SK-N-DZ (cell line): ENCODE results near the gene PRND.
"Not testable (repeated sequence)": the region's sequence is repeated elsewhere in the genome, so short reads cannot be mapped to it uniquely, and the experiment has no call there.

Experiments used
- DNase-seq: peaks from one replicate; pipeline ENCODE4 v3.0.0-alpha.2; 2015; ENCODE audit warnings: low spot score

Gene PRND

DNA sequence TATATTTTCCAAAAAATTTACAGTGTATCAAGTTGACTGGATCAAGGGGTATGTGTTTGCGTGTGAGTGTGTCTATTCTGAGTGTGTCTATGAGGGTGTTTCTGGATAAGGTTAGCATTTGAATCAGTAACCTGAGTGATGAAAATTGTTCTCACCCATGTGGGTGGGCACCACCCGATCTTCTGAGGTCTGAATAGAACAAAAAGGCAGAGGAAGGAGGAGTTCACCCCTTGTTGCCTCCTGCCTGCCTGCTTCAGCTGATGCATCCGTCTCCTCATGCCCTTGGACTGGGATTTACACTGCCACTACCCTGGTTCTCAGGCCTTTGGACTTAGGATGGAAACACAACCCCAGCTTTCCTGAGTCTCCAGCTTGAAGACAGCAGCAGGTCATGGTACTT lies 13.7 kb upstream of the PRND start:
- DNase-seq, result no peak

GRCh38 chr20:4708856-4709255 lies 12.9 kb upstream of the PRND start:
- no peak for DNase-seq

DNA sequence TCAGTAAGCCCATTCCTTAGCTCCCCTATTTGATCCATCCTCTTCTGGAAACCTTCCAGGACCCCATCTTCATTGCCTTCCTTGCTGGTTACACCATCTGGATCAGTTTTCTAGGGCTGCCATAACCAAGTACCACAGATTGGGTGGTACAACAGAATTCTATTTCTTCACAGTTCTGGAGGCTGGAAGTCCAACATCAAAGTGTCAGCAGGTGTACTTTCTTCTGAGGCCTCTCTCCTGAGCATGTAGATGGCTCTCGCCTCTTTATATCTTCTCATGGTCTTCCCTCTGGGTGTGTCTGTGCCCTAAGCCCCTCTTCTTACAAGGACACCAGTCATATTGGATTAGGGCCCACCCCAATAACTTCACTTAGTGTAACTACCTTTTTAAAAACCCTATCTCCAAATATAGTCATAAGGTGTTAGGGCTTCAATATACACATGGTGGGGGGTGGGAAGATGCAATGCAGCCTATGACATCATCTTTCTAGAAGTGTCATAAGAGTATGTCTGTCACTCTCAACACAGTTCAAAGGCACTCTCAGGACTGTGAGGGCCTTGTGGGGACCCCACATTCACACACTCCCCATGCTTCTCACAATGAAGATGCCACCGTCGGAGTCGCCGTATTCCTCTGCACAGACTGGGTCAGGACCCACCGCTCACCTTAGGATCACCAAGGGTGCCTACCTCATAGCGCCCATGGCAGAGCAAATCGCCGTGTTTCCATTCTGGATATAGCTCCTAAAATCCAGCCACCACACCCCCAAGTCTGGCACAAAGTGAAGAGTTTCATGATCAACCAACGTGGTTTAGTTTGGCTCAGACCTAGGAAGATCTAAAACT lies 12.2 kb upstream of the PRND start:
- no peak for DNase-seq

DNA sequence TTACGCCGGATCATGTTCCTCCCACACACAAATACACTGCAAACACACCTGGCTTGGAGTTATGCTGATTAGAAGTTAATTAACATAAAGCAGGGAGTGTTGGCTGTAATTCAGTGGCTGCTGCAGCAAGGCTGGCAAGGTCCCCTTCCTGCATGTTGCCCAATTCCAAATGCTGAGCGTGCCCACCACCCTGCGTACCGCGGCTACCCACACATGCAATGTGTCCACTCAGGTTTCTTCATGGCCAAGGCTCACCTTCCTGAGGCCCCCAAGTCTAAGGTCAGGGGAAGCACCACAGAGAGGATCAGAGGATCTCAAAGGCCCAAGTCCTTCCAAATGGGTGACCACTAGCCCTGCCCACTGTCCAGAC lies 11.6 kb upstream of the PRND start:
- no peak for DNase-seq

DNA sequence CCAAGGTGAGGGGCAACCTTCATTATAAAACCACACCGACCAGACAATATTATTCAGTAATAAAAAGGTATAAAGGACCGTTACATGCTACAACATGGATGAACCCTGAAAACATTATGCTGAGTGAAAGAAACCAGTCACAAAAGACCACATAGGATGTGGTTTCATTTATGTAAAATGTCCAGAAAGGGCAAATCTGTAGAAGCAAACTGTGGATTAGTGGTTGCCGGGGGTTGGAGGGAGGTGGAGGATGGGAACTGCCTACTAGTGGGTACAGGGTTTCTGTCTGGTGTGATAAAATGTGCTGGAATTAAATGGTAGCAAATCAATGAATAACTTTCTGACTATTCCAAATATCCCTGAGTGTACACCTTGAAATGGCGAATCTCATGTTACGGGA lies 10.2 kb upstream of the PRND start:
- no peak for DNase-seq

DNA sequence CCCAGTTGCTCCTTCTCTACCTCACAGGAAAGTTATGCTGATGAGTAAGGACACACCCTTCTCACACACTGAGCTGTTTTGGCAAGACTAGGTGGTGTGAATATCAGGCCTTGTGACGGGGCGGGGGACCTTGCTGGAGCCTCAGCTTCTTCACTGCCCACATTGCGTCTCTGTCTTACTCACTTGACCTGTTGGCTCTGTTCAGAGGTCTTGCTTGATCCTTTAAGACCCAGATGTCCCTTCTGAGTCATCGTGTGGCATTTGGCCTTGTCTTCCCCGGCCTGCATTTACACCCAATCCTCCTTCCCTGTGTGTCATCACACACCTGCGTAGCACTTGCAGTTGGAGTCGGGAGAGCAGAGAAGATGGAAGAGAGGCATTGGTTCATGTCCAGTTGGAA lies 8.3 kb upstream of the PRND start:
- DNase-seq, result no peak

GRCh38 chr20:4714818-4715217 lies 6.9 kb upstream of the PRND start:
- no peak for DNase-seq

DNA sequence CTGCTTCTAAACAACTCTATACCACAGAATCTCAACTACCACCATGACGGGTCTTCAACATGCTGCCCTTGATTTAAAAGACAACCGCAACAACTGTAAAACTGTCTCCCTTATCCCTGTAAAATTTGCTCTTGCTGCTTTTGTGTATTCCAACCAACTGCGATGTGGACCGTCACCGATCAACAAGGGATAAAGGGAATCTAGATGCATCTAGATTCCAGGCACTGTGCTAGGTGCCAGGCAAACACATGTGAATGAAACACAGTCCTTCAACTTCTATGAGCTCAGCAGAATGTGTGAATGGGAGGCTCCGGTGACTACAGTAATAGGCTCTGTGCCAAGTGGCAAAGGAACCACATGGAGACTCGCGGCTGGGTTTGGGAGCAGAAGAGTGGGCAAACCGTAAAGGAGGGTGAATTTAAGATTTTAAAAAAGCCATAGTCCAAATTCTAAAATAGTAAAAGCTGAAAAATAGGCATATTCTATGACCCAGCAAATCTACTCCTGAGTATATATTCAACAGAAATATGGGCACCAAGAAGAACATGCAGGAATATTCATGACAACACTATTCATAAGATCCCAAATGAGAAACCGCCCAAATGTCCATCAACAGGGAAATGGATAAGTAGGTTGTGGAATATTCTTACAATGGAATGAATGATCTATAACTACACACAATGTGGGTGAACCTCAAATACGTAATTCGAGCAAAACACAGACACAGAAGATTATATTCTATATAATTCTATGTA lies 3.7 kb upstream of the PRND start:
- no peak for DNase-seq

DNA sequence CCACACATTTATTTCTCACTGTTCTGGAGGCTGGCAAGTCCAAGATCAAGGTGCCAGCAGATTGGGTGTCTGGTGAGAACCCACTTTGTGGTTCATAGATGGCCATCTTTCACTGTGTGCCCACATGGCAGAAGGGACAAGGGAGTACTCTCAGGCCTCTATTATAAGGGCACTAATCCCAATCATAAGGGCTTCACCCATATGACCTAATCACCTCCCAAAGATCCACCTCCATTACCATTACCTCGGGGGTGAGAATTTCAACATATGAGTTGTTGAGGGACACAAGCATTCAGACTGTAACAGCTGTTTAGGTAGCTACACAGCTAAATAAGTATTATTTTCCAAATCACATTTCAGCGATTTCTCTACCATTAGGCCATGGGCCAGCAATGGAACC lies 2.5 kb upstream of the PRND start:
- DNase-seq, result no peak

GRCh38 chr20:4720041-4720976 lies 1.4 kb upstream of the PRND start:
- peak; percentile 52 for DNase-seq

DNA sequence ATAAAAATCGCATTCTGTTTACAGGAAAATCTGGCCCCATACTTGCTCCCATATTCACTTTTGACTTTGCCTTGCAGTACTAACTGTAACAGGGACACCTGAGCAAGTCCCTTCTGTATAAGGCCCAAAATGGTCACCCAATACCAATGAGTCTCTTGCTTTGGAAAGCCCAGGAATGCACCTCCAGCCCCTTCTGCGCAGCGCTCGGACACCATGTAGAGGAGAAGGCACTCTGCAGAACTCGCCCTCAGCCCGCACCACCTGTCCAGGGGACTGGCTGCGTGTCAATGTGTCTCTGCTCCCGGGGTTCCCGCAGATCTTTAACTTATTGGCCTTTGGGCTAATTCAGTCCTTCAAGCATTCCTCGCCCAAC lies 746 bp upstream of the PRND start:
- DNase-seq, result no peak

DNA sequence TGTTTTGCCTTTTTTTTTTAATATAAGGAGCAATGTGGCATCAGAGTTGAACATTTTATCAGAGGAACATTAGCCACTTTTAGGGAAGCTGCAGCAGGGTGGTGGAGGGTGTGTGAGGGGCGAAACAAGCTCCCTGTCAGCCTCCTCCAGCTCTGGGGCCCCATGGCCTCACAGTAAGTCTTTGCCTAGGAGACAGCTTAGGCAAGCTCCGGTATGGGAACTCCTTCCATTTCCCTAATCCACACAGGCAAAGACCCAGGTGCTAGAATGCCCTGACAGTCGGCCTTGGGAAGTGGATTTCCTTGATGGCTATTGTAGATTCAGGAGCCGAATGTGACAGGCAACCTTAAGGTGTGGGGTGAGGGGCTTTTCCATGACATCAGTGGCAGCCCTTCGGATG lies 862 bp downstream of the PRND start:
- DNase-seq, result no peak

GRCh38 chr20:4722993-4723392 lies 1.3 kb downstream of the PRND start:
- DNase-seq, result no peak

GRCh38 chr20:4723553-4723952 lies 1.8 kb downstream of the PRND start:
- not testable (repeated sequence) for DNase-seq

GRCh38 chr20:4724459-4725262 lies 3.0 kb downstream of the PRND start:
- no peak for DNase-seq

DNA sequence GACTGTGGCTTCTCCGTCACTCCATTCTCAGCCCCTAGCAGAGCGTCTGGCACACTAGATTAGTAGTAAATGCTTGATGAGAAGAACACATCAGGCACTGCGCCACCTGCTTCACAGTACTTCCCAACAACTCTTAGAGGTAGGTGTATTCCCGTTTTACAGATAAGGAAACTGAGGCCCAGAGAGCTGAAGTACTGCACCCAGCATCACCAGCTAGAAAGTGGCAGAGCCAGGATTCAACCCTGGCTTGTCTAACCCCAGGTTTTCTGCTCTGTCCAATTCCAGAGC lies 3.5 kb downstream of the PRND start:
- DNase-seq, result no peak

GRCh38 chr20:4726710-4727397 lies 5.1 kb downstream of the PRND start:
- no peak for DNase-seq

- no peak for DNase-seq
These were observed 6.5 kb downstream of the PRND start for GRCh38 chr20:4728120-4728760.

- no peak for DNase-seq
These were observed 7.6 kb downstream of the PRND start for GRCh38 chr20:4729265-4729664.

DNA sequence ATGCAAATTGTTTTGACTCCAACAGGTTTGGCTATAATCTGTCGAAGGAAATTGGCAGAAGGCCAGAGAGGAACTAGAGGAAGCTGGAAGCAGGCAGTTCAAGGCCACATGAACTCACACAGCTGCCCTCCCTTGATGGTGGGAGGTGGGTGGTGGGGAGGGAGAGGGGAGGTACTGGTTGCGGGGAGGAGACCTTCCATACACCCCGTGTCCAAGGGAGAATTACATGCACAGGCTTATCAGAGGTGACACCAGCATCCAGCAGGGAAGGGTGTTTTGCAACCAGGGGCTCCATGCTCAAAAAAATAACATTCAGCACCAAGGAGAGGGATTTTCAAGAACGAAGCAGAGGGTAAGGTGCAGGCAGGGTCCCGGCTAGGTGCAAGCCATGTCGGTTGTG lies 9.1 kb downstream of the PRND start:
- no peak for DNase-seq
